PC-9 (cell line): ENCODE measurements around the gene SUSD1.

ENCODE experiments used
- CTCF ChIP-seq: fragments of 200-600 bp; sonication (generic); conservative IDR thresholded peaks from 2 replicates; pipeline ENCODE4 v1.6.1; 2017; ENCODE audit warnings: mixed run types, antibody characterized with exemption, mild to moderate bottlenecking, moderate library complexity
- EZH2 ChIP-seq: fragments of 200-600 bp; sonication (generic); IDR thresholded peaks from 2 replicates; pipeline ENCODE4 v1.8.0; 2017; ENCODE audit warnings: antibody characterized with exemption, low read depth

GRCh38 chr9:112025850-112026249 is 149.2 kb downstream of the SUSD1 start:
- TF ChIP-seq EZH2 (no peak), CTCF (no peak)
